Testis (tissue), 3 donors: ENCODE results near the gene HEY2. TPM values are rescaled to one million over a fixed set of nuclear protein-coding genes. Genes with fewer than 3 reads are reported as not detected.

Experiments used
- DNase-seq: peaks from one replicate; pipeline ENCODE4 v3.0.0-alpha.2; 2019
- H3K27ac ChIP-seq, 2 donors: fragments of 200-600 bp; sonication (generic); one replicate each; pipeline ENCODE4 v1.5.1; 2019
- H3K27me3 ChIP-seq: fragments of 200-600 bp; sonication (generic); one replicate; pipeline ENCODE4 v1.5.1; 2019
- H3K36me3 ChIP-seq: fragments of 200-600 bp; sonication (generic); one replicate; pipeline ENCODE4 v1.5.1; 2017; ENCODE audit warnings: low read depth; ENCODE audit errors: missing control alignments
- H3K4me1 ChIP-seq: fragments of 200-600 bp; sonication (generic); one replicate; pipeline ENCODE4 v1.5.1; 2019
- H3K4me3 ChIP-seq, 2 donors: fragments of 200-600 bp; sonication (generic); one replicate each; pipeline ENCODE4 v1.5.1; 2017 to 2019
- H3K9me3 ChIP-seq: fragments of 200-600 bp; sonication (generic); one replicate; pipeline ENCODE4 v1.5.1; 2017
- POLR2A ChIP-seq: fragments of 450-650 bp; IDR thresholded peaks from one replicate; pipeline ENCODE4 v1.6.1; 2017; ENCODE audit warnings: antibody characterized with exemption, mild to moderate bottlenecking, moderate library complexity
- WGBS, 2 donors: methylation state at CpG; one replicate each; pipeline ENCODE4 v1.1.5; 2018; 5-methylcytosine and 5-hydroxymethylcytosine counted together
- intact Hi-C: fragments of 100-400 bp; cut with DNase I; formaldehyde crosslinking; loops from one replicate; pipeline ENCODE4 v1.15.1; 2023; ENCODE audit warnings: low total_unique reads
- polyA plus RNA-seq: library from polyadenylated mRNA; stranded (reverse); fragments of 350-450 nt; fragmentation: Illumina TruSeq; extraction: RNeasy Lipid Tissue Mini Kit (QIAGEN cat#74804); gene quantifications from one replicate; pipeline ENCODE4 v1.2.3, GENCODE V29; 2014; ENCODE audit warnings: low read depth, low replicate concordance; ENCODE audit not compliant: insufficient read depth
- total RNA-seq, 2 donors: library from RNA; depleted of rRNA; stranded (reverse); fragments of >200 nt; gene quantifications; one replicate each; pipeline ENCODE4 v1.2.3, GENCODE V29; 2016
- TF ChIP-seq, protein P1 (sequence below), 3 experiments: fragments of 450-650 bp in 2 of 3; fragments of 200-600 bp in 1 of 3; sonication (generic) in 1 of 3; IDR thresholded peaks; one replicate each; pipeline ENCODE4 v1.5.1; 2016 to 2019; ENCODE audit warnings: antibody characterized with exemption in 3 of 3, mild to moderate bottlenecking in 2 of 3, moderate library complexity in 1 of 3

Gene HEY2
- total and polyA plus RNA-seq, 3 donors from 2014 or later: 7.3 to 12.3 (median 8.7) TPM

- intact Hi-C loops: no loop called here
- no peaks in the 10 kb centered on the region for H3K9me3 ChIP-seq
- TF ChIP-seq, protein P1, sequence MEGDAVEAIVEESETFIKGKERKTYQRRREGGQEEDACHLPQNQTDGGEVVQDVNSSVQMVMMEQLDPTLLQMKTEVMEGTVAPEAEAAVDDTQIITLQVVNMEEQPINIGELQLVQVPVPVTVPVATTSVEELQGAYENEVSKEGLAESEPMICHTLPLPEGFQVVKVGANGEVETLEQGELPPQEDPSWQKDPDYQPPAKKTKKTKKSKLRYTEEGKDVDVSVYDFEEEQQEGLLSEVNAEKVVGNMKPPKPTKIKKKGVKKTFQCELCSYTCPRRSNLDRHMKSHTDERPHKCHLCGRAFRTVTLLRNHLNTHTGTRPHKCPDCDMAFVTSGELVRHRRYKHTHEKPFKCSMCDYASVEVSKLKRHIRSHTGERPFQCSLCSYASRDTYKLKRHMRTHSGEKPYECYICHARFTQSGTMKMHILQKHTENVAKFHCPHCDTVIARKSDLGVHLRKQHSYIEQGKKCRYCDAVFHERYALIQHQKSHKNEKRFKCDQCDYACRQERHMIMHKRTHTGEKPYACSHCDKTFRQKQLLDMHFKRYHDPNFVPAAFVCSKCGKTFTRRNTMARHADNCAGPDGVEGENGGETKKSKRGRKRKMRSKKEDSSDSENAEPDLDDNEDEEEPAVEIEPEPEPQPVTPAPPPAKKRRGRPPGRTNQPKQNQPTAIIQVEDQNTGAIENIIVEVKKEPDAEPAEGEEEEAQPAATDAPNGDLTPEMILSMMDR (IDR thresholded peaks at IDR 0.05): no peak
- no peak for TF ChIP-seq POLR2A
- H3K4me1 ChIP-seq: peaks cover 6% of the 10 kb centered on the region
- DNase-seq: no peak
- no peak overlapping the region for H3K4me3 ChIP-seq
- H3K36me3 ChIP-seq: no peaks in the 10 kb centered on the region
- WGBS, 2 donors: 36 to 42% methylated on average over 5 of the region's 5 CpGs
- H3K27me3 ChIP-seq: no peaks in the 10 kb centered on the region
- H3K27ac ChIP-seq: peak overlapping the region in 1 of 2 donors; percentile 31
Observed at GRCh38 chr6:125742464-125743120, 6.8 kb upstream of the HEY2 start.

- no peak for TF ChIP-seq POLR2A
- TF ChIP-seq, protein P1 (IDR thresholded peaks at IDR 0.05): no peak
- intact Hi-C loops: no loop called here
- Histone ChIP-seq H3K4me3 (no peak overlapping the region), H3K27me3 (no peaks in the 10 kb centered on the region), H3K36me3 (no peaks in the 10 kb centered on the region), H3K27ac (no peak overlapping the region), H3K9me3 (no peaks in the 10 kb centered on the region), H3K4me1 (peaks cover 6% of the 10 kb centered on the region)
- no peak for DNase-seq
- WGBS, 2 donors: 62 to 73% methylated on average over 2 of the region's 2 CpGs
Observed at GRCh38 chr6:125743604-125744003, 5.8 kb upstream of the HEY2 start.

- intact Hi-C loops: no loop called here
- Histone ChIP-seq H3K9me3 (no peaks in the 10 kb centered on the region), H3K27me3 (no peaks in the 10 kb centered on the region), H3K4me1 (peaks cover 6% of the 10 kb centered on the region), H3K27ac (peak overlapping the region; percentile 39 to 47), H3K4me3 (no peak overlapping the region), H3K36me3 (no peaks in the 10 kb centered on the region)
- DNase-seq: no peak
- 36 to 56% methylated on average over 6 of the region's 6 CpGs for WGBS, 2 donors
- TF ChIP-seq POLR2A: no peak
- TF ChIP-seq, protein P1 (IDR thresholded peaks at IDR 0.05): no peak
Observed at GRCh38 chr6:125745281-125746018, 4.0 kb upstream of the HEY2 start.

GRCh38 chr6:125746019-125746414, 3.4 kb upstream of the HEY2 start:
- no peaks in the 10 kb centered on the region for H3K36me3 ChIP-seq
- H3K27ac ChIP-seq: peak overlapping the region; percentile 39 to 47
- TF ChIP-seq, protein P1 (IDR thresholded peaks at IDR 0.05): no peak
- TF ChIP-seq POLR2A: no peak
- intact Hi-C loops: no loop called here
- H3K9me3 ChIP-seq: no peaks in the 10 kb centered on the region
- WGBS, 2 donors: 26 to 34% methylated on average over 5 of the region's 5 CpGs
- H3K27me3 ChIP-seq: no peaks in the 10 kb centered on the region
- H3K4me3 ChIP-seq: peak overlapping the region in 1 of 2 donors; percentile 80
- peaks cover 6% of the 10 kb centered on the region for H3K4me1 ChIP-seq
- no peak for DNase-seq
